PC-9 (cell line): ENCODE measurements around the gene ITM2B.

Source experiments
- CTCF ChIP-seq: fragments of 200-600 bp; sonication (generic); conservative IDR thresholded peaks from 2 replicates; pipeline ENCODE4 v1.6.1; 2017; ENCODE audit warnings: mixed run types, antibody characterized with exemption, mild to moderate bottlenecking, moderate library complexity
- EZH2 ChIP-seq: fragments of 200-600 bp; sonication (generic); IDR thresholded peaks from 2 replicates; pipeline ENCODE4 v1.8.0; 2017; ENCODE audit warnings: antibody characterized with exemption, low read depth

GRCh38 chr13:48231933-48232332, 1.1 kb upstream of the ITM2B start:
- TF ChIP-seq CTCF (no peak), EZH2 (no peak)
